NCI-H748 (cell line): ENCODE data around the gene CHMP2B.
A peak's percentile ranks its signal among the peaks of the same experiment; 100 is the strongest.

ENCODE experiments used
- DNase-seq: peaks from one replicate; lab custom pipeline; 2025; ENCODE audit not compliant: unreplicated experiment; lab: John Stamatoyannopoulos, UW

The CHMP2B gene

GRCh38 chr3:87227104-87227834 lies at the start of gene CHMP2B:
Gene CHMP2B (plus strand): TSS chr3:87227309. CDS start chr3:87227523, 214 bp downstream.
- peak; percentile 89 for DNase-seq

GRCh38 chr3:87179642-87180041 lies 47.5 kb upstream of the CHMP2B start:
- no peak for DNase-seq

- DNase-seq, result no peak
These were observed 45.6 kb upstream of the CHMP2B start for GRCh38 chr3:87181551-87181950.

GRCh38 chr3:87182023-87182422 lies 45.1 kb upstream of the CHMP2B start:
- no peak for DNase-seq

GRCh38 chr3:87186608-87187159 lies 40.4 kb upstream of the CHMP2B start:
- DNase-seq, result peak; percentile 19

GRCh38 chr3:87191175-87191574 lies 35.9 kb upstream of the CHMP2B start:
- DNase-seq, result peak; percentile 36

GRCh38 chr3:87191641-87192040 lies 35.5 kb upstream of the CHMP2B start:
- DNase-seq, result no peak

GRCh38 chr3:87196879-87197278 lies 30.2 kb upstream of the CHMP2B start:
- peak; percentile 65 for DNase-seq

GRCh38 chr3:87197531-87197930 lies 29.6 kb upstream of the CHMP2B start:
- no peak for DNase-seq

- no peak for DNase-seq
These were observed 28.3 kb upstream of the CHMP2B start for GRCh38 chr3:87198774-87199173.

GRCh38 chr3:87199628-87200027 lies 27.5 kb upstream of the CHMP2B start:
- no peak for DNase-seq

- DNase-seq, result no peak
These were observed 27.0 kb upstream of the CHMP2B start for GRCh38 chr3:87200060-87200647.

- DNase-seq, result peak; percentile 0
These were observed 25.4 kb upstream of the CHMP2B start for GRCh38 chr3:87201727-87202126.

GRCh38 chr3:87203809-87204208 lies 23.3 kb upstream of the CHMP2B start:
- DNase-seq, result no peak

- DNase-seq, result no peak
These were observed 21.0 kb upstream of the CHMP2B start for GRCh38 chr3:87206070-87206469.

- DNase-seq, result no peak
These were observed 20.5 kb upstream of the CHMP2B start for GRCh38 chr3:87206635-87207034.

GRCh38 chr3:87207460-87207859 lies 19.6 kb upstream of the CHMP2B start:
- no peak for DNase-seq

- peak; percentile 1 for DNase-seq
These were observed 18.0 kb upstream of the CHMP2B start for GRCh38 chr3:87209111-87209510.

GRCh38 chr3:87218560-87218959 lies 8.5 kb upstream of the CHMP2B start:
- no peak for DNase-seq

GRCh38 chr3:87219611-87220010 lies 7.5 kb upstream of the CHMP2B start:
- no peak for DNase-seq

- DNase-seq, result peak; percentile 74
These were observed 1.4 kb upstream of the CHMP2B start for GRCh38 chr3:87225659-87226058.

GRCh38 chr3:87227835-87228144 lies 681 bp downstream of the CHMP2B start:
- DNase-seq, result no peak

- no peak for DNase-seq
These were observed 1.2 kb downstream of the CHMP2B start for GRCh38 chr3:87228316-87228715.
